NCI-H1694 treated with DMSO at 0.1 percent for 48 hours (cell line): ENCODE data around the gene SREBF1.

Source experiments
- DNase-seq: peaks from one replicate; lab custom pipeline; 2025; lab: John Stamatoyannopoulos, UW

Gene SREBF1

DNA sequence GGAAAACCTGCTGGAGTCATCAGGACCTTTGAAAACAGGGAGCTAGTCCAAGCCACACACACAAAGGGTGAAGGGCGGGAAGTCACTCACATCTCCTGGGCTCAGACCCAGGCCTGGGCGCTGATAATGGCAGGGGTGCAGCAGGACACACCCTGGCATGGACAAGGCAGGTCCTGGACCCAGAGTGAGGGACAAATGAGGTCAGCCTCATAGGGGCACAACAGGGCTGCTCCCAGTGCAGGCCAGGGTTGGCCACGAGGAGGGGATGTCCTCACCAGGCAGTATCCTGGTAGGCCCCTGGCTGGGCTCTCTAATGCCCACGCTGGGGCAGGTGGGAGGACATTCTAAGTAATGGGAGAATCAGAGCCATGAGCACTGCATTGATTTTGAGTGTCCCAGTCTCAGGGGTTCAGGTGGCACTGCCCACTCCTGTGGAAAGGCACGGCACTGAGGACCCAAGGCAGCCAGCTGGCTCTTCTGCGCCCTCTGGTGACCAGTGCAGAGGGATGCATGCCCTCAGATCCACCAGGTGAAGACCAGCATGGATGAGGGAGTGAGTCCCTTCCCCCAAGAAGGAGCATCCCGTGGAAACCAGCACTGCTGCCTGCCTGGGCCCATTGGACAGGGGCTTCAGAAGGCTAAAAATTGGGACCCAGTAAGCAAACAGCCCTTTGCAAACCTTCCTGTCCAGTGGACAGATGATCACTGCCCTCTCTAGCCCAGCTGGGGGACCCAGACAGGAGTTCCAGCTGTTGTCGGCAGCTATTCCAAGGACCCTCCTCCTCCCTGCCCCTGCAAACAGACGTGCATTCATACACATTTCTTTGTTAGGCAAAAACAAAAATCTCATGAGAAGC is 23.4 kb upstream of the SREBF1 start:
- DNase-seq, result peak; percentile 45

DNA sequence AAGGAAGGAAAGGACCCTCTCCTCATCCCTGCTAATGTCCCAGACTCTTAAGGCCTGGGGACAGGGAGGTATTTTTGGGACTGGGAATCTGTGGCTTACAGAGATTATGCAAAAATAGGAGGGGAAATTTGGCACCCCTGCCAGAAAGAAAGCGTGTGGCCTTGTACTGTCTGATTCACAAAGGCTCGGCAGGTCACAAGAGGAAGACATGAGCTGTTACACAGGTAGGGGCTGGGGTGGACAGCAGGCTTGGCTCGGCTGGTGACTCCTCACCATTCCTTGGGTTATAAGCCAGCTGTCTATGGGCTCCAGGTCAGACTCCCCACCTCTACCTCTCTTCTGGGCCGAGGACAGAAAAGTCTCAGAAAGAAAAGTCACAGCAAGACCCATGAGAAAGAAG is 20.7 kb upstream of the SREBF1 start:
- no peak for DNase-seq

DNA sequence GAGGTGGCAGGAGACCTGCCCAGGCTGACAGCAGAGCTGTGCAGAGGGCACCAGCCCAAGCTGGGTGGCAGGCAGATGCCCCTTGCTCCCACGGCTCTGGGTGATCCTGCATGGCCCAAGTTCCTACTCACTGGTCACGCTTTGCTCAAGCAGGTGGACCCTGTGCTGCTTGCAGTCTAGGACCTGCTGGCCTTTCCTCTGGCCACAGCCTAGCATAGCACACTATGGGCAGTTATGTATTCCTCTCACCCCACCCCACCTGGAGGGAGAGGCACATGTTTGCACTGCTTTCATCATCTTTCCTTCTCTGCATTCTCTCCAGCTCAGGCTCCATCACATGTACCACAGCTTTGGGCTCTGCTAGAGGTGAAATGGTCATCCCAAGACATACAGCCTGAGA is 19.6 kb upstream of the SREBF1 start:
- no peak for DNase-seq

DNA sequence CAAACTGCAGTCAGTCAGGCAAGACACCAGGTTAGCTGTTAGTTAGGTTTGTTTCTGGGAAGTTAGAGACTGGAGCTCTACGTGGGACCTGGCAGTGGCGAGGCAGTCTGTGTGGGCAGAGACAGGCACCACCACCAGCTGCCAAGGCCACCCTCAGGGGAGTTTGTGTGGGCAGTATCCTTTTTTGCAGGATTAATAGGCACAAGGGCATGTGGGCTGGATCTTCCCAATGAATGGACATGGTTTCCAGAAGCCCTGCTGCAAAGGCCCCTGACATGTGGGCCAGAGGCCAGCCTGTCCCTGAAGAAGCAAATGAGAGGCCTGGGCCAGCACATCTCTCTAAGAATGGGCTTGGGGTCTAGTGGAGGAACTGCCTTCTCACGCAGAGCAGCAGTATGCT is 19.2 kb upstream of the SREBF1 start:
- DNase-seq, result no peak

DNA sequence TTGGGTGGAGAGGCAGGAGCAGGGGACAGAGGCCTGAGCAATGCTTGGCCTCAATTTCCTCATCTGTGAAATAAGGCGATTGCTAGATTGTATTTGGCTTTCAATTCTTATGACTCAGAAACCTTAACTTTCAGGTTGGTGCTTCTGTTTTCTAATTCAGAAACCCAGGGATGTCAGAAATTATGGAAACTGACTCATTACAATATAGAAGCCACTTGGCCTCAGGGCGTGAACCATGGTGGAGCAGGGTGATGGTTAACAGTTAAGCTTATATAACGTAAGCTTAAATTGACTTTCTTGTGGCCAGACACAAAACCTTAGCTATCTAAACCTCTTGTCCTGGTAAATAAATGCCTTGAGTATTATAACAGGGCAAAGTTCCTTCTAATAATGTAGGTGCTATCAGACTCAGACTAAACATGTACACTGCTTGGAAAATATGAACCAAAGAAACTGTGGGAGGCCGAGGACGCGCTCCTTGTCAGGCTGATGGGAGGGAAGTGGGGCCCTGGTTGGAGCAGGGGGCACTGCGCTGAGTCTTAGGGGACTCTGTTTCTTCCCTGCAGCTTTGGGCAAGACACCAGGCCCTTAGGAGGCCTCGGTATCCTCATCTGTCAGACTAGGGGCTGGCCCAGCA is 17.1 kb upstream of the SREBF1 start:
- no peak for DNase-seq

DNA sequence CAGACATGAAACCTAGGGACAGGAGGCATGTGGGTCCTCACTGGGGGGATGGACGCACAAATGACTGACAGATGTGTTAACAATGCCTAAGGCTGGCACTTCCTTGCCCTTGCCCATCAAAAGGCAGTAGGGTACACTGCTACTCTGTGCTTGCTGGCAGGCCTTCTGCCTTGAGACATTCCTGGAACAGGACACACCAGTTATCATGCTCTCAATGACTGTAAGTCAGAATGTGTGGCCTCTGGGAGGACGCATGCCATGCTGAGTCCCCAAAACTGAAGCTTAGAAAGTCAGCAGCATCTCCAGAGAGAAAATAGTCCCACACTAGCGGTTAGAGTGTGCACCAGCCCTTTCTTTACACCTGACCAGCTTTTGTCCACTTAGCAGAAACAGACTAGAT is 16.1 kb upstream of the SREBF1 start:
- no peak for DNase-seq

DNA sequence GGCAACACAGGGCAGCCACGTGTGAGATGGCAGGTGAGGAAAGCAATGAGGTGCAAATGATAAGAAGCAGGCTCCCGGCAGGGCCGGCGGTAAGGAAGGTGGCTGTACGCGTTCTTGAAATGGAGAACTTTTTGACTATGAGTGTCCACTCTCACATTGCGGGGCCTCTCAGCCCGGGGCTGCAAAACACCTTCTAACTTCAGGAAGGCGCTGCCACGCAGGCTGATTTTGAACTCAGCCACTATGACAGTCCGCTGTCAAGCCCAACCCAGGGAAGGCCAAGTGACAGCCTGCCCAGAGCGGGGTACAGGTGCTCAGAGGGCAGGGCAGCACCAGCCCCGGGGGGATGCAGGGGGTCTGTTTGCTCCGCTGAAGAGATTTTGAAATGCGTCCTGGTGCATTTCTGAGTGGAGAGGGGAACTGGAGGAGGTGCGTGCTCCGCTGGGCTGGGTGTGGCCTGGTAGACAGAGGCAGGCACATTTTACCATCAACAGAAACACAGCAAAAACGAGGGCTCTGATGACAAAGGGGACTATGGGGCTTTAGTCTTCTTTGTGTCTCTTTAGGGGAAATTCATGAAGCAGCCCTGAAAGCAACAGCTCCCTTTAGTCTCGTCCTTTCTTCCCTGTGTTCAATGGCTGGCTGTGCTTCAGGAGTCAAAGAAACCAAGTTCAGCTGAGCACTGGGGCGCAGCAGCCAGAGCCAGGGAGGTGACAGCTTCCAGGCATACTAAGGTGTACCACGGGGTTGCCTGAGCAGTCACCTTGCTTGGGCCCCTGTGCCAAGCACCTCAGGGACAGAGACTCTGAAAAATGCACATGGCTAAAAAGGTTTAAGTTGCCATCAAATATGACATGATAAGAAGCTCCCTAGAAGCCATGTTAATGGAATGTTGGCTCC is 14.6 kb upstream of the SREBF1 start:
- no peak for DNase-seq

DNA sequence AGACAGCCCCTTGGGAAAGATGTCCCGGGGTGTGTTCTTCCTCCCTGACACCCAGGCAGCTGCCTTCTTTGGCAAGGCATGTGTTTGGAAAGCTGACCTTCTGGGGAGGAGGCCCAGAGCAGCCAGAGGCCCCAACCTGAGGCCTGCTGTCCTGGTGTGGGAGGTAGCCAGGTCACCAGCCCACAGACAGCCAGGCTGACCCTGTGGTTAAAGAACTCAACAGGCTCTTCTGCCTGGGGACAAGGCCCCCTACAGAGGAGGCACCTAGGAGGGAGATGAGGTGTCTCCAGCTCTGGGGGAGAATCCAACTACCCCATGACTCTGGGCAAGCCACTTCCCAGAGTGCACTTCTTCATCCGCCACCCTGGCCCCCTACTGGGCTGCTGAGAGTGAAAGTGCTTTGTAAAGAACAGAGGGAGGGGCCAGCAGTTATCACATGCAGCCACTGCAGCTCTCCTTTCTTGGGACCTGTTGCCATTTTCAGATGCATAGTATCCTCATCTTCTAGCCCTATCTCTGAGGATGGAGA is 13.1 kb upstream of the SREBF1 start:
- DNase-seq, result no peak

DNA sequence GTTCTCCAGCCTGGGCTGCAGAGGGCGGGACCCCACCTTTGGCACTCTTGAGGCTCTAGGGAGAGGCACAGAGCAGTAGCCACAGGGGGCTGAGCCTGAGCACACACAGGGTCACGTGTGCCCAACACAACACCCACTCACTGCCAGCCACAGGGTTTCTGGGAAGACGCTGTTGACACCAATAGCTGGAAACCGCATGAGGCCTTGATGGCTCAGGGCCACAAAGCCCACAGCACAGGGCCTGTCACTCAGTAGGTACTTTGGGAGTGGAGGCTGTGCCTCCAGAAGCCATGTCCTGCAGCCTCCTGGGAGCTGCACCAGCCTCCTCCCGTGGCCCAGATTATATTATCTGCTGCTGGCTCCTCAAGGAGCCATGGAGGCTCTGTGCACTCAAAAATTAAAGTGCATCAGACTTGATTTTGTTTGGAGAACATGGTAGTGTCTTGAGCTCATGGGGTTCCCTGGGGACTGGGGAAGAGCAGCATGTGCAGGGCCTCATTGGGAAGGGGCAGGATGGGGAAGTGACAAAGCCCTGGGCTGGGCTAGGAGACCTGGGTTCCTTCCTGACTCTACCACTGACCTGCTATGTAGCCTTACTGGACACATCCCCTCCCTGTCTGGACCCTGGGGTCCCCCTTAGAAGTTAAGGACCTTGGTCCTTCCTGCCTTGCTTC is 12.5 kb upstream of the SREBF1 start:
- DNase-seq, result no peak

DNA sequence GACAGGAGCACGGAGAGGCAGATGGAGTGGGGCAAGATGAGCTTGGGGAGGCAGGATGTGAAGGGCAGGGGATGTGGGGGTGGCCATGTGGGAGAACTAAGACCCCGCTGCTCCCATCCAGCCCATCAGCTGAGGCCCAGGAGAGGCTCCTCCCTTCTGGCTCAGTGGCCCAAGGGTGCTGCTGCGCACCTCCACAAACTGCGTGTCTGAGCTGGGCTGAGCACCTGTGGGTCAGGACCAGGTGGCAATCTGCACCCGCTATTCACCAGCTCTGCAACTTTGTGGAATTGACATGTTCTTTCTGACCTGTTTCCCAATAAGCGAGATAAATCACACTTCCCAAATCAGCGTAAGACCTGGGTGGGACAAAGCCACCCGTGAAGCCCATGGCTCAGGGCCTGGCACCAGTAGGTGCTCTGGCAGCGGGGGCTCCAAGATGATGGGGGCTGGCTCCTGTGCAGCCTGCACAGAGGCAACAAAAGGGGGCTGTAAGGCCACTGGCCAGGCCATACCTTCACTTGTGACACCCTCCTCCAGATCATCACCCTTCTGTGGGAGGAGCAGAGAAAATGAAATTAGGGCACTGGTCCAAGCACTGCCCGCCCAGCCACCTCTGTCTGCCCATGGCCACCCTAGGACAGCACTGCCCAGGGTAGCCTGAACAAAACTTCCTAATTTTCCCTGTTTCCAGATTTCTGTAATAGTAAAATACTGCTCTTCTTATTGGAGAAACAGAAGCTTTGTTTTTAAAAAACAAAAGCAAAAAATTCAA is 11.7 kb upstream of the SREBF1 start:
- no peak for DNase-seq

DNA sequence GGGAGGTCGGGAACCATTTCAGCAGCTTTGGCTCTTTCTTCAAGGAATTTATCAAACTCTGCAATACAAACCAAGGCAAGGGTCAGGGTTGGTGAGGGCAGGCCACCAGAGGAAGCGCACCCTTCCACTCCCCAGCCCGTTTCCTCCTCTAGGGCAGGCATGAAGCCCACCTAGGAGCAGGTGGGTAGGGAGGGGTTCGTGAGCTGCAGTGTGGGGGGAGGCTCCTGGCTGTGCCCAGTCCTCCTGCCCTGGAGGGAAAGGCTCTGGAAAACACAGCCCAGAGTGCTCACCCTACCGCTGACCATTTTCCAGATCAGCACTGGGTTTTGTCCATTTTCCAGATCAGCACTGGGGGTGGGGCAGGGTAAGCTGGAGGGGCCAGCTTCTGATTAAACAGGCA is 10.9 kb upstream of the SREBF1 start:
- DNase-seq, result no peak

DNA sequence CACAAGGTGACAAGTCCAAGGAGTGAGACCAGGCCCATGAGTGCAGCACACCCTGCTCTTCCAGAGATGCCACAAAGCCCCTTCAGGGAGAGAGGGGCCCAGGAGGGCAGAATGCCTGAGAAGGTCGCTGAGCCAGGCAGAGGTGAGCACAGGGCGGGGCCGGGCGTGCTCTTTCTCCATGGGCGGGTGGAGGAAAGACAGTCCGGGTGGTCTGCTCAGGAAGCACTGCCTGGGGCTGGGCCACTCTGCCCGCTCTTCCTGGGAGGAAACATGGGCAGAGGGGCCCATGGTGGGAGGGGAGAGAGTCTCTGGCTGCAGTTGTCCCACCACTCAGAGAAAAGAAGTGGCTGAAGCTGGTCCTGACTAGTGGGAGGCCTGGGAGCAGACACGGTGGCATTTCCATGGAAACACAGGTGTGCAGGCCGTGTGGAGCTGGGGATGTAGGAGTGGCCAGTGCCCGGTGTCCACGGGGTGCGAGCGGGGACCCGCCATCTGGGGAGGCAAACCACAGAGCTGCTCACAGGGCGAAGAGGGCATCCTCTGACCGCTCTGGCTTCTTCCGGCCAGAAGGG is 10.4 kb upstream of the SREBF1 start:
- DNase-seq, result no peak

DNA sequence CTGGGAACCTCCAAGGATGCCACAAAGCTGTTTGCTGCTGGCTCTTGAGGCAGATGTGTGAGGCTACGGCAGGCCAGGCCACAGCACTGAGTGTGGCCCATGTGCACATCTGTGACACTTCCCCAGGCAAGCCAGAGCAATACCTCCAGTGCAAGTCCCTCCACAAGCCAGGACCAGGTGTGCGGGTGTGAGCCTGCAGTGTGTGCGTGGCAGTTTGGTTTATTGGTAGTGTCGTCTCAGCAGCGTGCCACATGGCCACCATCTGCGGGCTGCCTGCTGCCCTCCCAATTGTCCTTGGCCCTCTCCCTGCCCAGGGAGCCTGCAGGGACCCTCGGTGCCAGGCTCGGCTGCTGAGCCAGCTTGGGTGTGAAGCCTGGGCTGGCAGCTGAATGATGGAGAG is 9.9 kb upstream of the SREBF1 start:
- DNase-seq, result no peak

DNA sequence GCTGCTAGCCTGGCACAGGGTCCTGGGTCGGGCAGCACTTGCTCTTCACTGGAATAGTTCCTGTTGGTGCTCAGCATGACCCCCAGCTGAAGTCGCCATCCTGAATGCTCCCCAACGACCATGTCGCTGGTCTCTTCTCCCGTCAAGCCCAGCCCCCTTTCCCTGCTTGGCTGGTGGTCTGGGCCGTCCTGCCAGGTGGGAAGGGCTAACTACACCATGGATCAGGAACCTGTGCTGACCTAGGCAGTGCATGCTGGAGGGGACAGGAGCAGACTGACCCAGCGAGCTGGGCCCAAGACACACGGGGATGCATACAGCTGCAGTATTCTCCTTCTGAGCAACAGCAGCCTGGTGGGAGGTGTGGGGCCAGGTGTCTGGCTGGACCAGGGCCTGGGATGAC is 9.2 kb upstream of the SREBF1 start:
- no peak for DNase-seq

DNA sequence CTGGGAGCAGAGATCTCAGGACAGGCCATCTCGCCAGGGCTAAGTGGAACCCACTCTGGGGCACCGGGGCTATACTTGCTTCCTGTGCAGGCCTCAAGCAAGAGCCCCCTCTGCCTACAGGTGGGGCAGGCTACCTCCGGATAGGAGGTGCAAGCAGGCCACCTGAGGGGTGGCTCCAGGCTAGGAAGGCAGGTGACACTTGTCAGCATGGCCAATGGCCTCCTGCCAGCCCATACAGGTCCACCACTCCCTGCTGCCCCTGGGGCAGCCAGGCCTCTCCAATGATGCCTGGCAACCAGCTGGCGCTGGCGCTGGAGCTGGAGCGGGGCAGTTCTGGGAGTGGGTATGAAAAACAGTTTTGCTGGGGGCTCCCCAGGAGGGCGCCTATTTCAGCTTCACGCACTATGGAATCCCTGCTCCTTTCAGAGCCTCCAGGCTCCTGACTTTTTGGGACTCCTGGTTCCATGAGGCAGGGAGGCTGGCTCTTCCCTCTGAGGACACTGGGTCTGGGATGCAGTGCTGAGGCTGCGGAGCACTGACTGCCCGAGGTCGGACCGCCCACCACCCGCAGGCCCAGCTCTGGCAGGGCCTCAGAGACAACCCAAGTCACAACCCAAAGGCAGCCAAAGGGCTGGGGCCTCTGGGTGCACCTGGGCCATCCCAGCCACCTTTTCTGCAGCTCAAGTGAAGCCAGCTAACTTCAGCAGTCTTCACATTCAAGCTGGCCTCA is 8.4 kb upstream of the SREBF1 start:
- no peak for DNase-seq

DNA sequence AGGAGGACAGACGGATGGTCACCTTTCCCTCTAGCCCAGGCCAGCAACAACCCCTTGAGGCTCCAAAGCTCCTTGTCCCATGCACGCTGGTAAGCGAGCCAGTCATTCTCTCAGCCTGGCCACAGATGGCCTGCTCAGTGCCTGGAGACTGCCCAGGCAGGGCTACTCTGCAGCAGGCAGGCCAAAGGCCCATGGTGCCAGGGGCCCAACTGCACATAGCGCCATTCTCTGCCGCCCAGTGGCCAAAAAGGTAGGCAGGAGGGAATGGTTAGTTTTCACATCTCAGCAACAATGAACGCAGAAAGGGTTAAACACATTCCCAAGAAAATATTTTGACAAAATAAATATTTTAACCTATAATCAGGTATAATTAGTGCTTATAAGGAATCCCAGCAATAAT is 7.7 kb upstream of the SREBF1 start:
- DNase-seq, result no peak

DNA sequence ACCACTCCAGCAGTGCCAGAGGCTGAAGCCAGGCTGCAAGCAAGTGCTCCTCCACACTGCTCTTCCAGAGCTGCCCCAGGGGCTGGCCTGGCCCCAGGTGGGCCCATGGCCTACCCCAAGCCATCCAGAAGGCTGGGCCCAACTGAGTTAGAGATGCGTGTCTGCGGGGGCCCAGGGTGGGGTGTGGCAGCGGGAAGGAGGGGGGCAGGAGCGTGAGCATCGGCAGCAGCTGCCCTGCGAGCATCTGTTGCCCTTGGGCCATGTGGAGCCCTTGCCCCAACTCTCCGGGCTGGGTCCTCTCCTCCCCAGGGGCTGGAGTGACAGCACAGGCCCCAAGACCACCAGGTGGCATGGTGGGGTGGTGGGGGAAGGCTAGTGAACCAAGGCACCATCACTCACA is 7.3 kb upstream of the SREBF1 start:
- DNase-seq, result no peak

DNA sequence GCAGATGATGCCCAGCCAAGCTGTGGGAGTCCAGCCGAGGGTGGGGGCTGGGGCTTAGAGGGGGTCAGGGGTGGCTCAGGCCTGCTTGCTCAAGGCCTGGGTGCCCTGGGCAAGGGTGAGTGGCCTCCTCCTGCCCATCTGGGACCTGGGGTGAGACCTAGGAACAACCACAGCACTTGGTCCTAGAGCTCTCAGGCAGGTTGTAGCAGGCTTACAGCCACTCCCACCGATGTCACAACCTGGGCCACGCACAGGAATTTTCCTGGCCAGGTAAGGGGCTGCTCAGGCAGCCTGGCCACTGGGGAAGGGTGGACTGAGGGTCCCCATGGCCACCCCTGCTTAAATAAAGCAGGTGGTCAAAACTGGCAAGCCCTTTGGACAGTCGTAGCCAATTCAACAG is 6.3 kb upstream of the SREBF1 start:
- no peak for DNase-seq

DNA sequence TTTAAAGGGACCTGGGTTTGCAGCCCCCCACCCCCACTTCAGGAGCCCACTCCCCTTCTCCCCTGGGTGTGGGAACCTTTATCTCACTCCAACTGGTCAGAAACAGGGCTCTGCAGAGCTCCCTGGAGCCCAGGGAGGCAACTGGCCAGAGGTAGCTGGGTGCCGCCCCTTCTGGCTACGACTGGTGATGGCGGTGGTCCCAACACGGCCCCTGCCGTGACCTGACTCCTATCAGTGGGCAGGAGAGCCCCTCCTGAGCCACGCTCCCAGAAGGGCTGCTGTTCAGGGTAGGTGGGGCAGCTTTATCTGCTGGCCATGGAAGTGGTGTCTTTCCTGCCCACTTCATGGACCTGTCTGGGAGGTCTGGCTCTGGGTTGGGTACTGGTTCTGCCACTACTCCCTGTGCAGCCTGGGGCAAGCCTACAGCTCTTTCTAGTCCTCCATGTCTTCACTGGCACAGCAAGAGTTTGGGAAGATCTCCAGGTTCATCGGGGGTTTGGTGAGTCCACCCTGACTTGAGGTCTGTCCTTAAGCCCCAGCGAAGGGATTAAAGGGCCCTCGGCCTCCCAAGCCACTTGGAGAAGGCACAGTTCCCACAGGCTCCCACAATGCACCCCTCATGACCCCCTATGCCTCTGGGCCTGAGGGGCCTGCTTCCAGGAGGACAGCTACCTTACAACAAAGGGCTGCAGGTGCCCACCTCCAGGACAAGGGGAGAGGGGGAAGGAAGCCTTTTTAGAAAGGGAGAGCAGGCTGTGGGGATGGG is 5.5 kb upstream of the SREBF1 start:
- no peak for DNase-seq
